GM13976 (cell line): ENCODE results near the gene RAB44.

Source experiments
- DNase-seq: peaks from one replicate; pipeline ENCODE4 v3.0.0; 2012; ENCODE audit warnings: low spot score
- in situ Hi-C: fragments of 300-500 bp; cut with MboI; formaldehyde crosslinking; loops from one replicate; pipeline ENCODE4 v1.12.0; 2022; ENCODE audit warnings: low sequenced_read_pairs, mixed read lengths, inconsistent platforms; ENCODE audit not compliant: unreplicated experiment
- TF ChIP-seq, protein P1 (sequence below): IDR thresholded peaks from 2 replicates; pipeline ENCODE4 v1.5.1; 2012; ENCODE audit warnings: borderline replicate concordance, mild to moderate bottlenecking; ENCODE audit not compliant: insufficient read depth; ENCODE audit errors: extremely low read depth, missing control alignments, control extremely low read depth

Gene RAB44

DNA sequence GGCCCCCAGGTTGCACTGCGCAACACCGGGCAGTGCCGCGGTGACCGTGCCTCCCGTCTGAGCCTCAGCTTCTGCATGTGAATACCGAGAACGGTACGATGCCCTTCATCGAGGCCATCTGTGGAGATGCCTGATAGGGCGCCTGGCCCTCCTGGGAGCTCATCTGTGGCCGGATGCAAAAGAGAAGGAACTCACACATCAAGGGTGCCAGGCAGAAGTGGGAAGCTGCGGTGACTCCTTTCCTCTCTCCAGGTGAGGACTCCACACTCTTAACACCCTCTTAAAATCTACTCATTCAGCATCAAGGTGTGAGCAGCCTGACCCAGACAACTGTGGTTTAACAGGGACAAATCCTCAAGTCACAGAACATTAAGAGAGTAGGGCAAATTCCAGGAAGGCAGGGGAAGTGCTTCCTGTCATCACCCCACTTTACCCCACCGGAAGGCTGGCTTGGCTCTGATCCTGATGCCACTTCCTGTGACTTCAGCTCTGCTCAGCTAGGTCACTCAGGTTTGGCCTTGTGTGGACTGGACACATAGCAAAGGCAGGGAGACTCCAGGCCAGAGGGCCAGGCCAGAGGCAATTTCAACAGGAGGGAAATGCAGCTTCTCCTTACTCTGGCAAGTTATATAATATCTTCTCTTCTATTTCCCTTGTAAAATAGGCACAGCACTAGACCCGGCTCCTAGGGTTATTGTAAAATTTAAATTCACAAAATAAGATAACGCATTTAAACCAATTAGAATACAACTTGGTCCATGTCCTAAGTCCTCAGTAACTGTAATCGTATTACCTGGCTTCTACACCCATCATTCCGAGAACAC is 72.3 kb downstream of the RAB44 start:
- DNase-seq, result no peak
- TF ChIP-seq, protein P1, sequence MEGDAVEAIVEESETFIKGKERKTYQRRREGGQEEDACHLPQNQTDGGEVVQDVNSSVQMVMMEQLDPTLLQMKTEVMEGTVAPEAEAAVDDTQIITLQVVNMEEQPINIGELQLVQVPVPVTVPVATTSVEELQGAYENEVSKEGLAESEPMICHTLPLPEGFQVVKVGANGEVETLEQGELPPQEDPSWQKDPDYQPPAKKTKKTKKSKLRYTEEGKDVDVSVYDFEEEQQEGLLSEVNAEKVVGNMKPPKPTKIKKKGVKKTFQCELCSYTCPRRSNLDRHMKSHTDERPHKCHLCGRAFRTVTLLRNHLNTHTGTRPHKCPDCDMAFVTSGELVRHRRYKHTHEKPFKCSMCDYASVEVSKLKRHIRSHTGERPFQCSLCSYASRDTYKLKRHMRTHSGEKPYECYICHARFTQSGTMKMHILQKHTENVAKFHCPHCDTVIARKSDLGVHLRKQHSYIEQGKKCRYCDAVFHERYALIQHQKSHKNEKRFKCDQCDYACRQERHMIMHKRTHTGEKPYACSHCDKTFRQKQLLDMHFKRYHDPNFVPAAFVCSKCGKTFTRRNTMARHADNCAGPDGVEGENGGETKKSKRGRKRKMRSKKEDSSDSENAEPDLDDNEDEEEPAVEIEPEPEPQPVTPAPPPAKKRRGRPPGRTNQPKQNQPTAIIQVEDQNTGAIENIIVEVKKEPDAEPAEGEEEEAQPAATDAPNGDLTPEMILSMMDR, result no peak
- in situ Hi-C loops, result loop anchor here (10.0 to 25.0 kb wide), 2 partner anchors 235 to 442 kb away; partner anchors contain the start of gene FGD2

DNA sequence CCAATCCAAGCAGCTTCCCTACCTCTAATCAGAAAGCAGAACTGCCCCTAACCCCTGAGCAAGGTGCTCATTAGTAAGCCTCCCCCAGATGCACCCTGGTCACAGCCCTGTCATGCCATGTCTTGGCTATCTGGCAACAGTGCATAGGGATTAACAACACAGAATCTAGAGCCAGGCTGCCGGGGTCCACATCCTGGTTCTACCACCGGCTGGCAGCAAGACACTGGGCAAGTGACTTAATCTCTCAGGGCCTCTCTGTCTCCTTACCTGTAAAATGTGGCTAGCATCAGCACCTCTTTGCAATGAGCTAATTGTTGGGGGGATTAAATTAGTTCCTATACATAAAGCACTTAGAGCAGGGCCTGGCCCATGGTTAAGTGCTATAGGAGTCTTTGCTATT is 73.5 kb downstream of the RAB44 start:
- in situ Hi-C loops, result loop anchor here (10.0 to 25.0 kb wide), 2 partner anchors 234 to 441 kb away; partner anchors contain the start of gene FGD2
- TF ChIP-seq, protein P1, result no peak
- no peak for DNase-seq

DNA sequence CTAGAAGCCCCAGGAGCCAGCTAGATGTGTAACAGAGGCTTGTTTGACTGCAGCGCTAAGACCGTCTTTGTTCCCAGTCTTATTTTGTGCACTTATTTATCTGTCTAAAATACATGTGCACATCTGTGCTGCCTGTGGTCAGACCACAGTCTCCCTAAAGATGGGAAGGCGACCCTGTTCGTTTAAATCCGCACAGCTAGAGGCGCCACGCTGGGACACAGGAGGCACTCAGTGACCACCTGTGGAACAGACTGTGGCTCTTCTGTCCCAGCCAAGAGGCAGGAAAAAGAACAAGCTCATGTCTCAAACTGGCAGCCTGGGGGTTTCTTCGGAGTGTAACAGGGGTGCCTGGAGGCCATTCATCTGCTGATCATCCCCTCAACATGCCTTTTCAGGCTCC is 74.8 kb downstream of the RAB44 start:
- in situ Hi-C loops, result loop anchor here (10.0 to 25.0 kb wide), 2 partner anchors 232 to 440 kb away; partner anchors contain the start of gene FGD2
- no peak for DNase-seq

DNA sequence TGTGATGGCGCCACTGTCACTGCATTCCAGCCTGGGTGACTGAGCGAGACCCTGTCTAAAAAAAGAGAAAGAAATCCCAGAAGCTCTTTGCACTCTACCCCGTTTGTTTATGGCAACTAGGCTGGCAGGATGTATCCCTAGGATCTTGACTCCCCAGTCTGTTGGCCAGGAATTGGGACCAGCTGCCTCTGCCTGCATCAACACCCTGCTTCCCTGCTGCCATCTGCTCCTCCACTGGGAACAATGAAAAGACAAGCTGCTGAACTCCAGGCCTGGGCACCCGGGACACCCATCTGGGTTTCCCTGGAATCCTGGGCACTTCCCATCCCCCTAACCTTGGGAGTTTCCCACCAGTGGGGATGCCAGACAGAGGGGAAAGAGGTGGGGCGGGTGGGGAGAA is 76.7 kb downstream of the RAB44 start:
- TF ChIP-seq, protein P1, result no peak
- no peak for DNase-seq
- in situ Hi-C loops, result loop anchor here (10.0 to 25.0 kb wide), 2 partner anchors 230 to 438 kb away; partner anchors contain the start of gene FGD2

More for the DNA sequence above, 74.8 kb downstream of the RAB44 start:
- TF ChIP-seq, protein P1, result no peak

DNA sequence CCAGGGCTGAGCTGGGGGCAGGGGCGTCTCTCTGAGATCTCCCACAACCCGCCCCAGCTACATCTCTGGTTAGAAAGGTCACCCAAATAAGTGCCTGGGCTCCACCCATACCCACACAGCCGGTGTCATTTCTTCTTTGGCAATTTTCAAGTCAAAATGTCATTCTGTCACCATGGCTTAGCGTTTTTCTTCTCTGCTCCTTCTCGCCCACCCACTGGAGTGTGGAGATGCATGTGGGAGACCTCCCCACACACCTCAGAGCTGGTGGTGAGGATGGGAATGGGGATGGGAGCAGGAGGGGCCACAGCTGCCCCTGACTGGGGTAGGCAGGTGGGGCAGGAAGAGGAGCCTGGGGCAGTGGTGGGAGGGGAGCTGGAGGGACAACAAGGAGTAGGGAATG is 78.5 kb downstream of the RAB44 start:
- in situ Hi-C loops, result loop anchor here (10.0 kb wide), 1 partner anchor 229 kb away; the partner anchor contains the start of gene FGD2
- DNase-seq, result no peak
- TF ChIP-seq, protein P1, result no peak

DNA sequence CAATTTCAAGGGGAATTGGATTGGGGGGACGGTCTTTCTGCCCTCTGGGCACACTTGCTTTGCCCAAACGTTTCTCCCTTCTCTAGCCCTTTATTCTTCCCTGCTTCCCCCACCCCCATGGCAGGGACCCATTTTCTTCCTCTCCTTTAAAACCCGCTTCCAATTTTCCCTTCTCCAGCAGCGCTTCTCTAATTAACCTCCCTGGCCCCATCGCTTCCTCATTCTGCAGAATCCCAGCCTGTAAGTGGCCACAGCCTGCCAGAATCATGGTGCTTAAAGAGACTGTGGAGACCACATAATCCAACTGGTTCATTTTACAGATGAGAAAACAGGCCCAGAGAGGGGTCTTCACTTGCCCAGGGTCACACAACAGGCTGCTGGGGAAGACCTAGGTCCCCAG is 80.2 kb downstream of the RAB44 start:
- DNase-seq, result no peak
- in situ Hi-C loops, result loop anchor here (10.0 kb wide), 1 partner anchor 227 kb away; the partner anchor contains the start of gene FGD2

More for the DNA sequence above, 80.2 kb downstream of the RAB44 start:
- TF ChIP-seq, protein P1, result no peak
